H7 (cell line): ENCODE results near the gene MRPS7. TPM values are rescaled to one million over a fixed set of nuclear protein-coding genes. Genes with fewer than 3 reads are reported as not detected.
A peak's percentile ranks its signal among the peaks of the same experiment; 100 is the strongest.
"Not testable (repeated sequence)": the region's sequence is repeated elsewhere in the genome, so short reads cannot be mapped to it uniquely, and the experiment has no call there.

ENCODE experiments used
- DNase-seq: peaks from one replicate; pipeline ENCODE4 v3.0.0; 2012
- H3K27me3 ChIP-seq: 2 replicates; pipeline ENCODE4 v1.6.0; 2011; ENCODE audit warnings: mild to moderate bottlenecking, low read length; ENCODE audit not compliant: control insufficient read depth, insufficient read depth
- H3K36me3 ChIP-seq: replicated peaks from 2 replicates; pipeline ENCODE4 v1.5.1; 2011; ENCODE audit warnings: low read length; ENCODE audit not compliant: control insufficient read depth, insufficient read depth
- H3K4me3 ChIP-seq: 2 replicates; pipeline ENCODE4 v1.5.1; 2011; ENCODE audit warnings: low read depth, mild to moderate bottlenecking, control low read depth, low read length, moderate library complexity; ENCODE audit not compliant: insufficient read depth
- total RNA-seq: library from RNA; depleted of rRNA; stranded (reverse); fragments of >200 nt; shearing (Covaris generic); gene quantifications from 2 replicates; pipeline ENCODE4 v1.2.3, GENCODE V29; 2014

The MRPS7 gene
- total RNA-seq, 1 experiment from 2014 or later, result 166 TPM

GRCh38 chr17:75239778-75240393 is 21.8 kb upstream of the MRPS7 start:
- no peak for DNase-seq
- H3K36me3 ChIP-seq, result peaks cover 66% of the 10 kb centered on the region
- no peak overlapping the region for H3K4me3 ChIP-seq

DNA sequence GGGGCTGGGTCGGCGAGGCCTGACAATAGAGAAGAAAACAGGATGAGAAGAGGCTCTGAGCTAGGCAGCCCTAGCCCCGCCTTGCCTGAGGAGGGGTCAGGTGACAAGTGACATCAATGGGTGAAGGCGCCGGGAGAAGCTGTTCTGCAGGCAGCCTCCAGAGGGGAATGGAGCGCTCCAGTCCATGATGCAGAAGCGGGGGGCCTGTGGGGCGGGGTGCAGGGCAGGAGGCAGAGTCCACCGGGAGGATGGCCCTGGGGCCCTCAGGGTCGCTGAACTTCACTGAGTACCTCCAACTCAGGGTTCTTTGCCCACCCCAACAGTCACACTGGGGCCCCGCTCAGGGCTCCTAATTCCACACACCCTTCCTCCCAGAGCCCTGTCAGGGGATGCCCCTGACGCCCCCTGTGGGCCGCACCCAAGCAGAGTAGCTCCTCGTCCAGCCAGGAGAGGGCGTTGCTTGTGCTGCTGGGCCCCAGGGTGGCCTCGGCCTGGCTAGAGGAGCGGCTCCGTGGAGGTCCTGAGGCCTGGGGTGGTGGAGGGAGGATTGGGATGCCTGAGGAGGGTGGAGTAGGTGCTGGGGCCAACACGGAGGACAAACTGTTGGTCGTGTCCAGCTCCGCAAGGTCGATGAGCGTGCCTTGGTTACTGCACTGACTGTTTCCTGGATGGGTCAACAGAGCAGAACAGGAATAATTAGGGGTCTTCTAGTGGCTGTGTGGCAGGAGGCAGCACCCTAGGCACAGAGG is 21.1 kb upstream of the MRPS7 start:
- Histone ChIP-seq H3K27me3 (no peaks in the 10 kb centered on the region), H3K4me3 (no peak overlapping the region), H3K36me3 (peaks cover 65% of the 10 kb centered on the region)
- peak; percentile 96 for DNase-seq

More at GRCh38 chr17:75239778-75240393, 21.8 kb upstream of the MRPS7 start:
- H3K27me3 ChIP-seq, result no peaks in the 10 kb centered on the region

DNA sequence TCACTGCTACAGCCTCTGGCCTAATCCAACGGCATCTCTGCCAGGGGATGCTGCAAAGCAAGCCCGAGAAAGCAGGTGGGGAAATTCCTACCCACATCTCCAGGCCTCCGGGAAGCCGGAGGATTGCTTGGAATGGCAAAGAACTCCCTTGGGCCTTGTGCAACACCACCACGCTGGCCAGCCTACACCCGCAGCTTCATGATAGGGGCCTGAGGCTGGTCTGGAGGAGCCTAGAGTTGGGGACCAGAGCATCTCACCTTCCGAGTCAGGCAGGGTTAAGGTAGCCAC is 20.6 kb upstream of the MRPS7 start:
- Histone ChIP-seq H3K36me3 (peaks cover 69% of the 10 kb centered on the region), H3K4me3 (no peak overlapping the region), H3K27me3 (no peaks in the 10 kb centered on the region)
- DNase-seq, result no peak

DNA sequence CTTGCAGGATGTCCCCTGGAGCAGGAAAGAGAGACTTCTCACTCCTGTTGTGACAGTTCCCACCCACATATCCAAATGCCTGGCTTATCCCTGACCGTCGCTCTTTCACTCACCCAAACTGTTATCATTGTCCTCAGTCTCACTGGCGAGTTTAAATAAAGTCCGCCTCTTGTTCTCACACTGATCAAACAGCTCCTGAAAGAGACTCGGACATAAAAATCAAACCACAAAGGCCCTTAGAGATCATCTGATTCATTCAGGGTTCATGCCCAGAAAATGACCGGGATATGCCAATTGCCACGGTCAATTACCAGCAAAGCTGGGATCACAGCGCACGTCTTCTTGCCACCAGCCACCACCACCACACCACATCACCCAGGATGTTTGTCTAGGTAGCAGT is 20.2 kb upstream of the MRPS7 start:
- H3K4me3 ChIP-seq, result no peak overlapping the region
- peak; percentile 26 for DNase-seq
- peaks cover 70% of the 10 kb centered on the region for H3K36me3 ChIP-seq
- H3K27me3 ChIP-seq, result no peaks in the 10 kb centered on the region

DNA sequence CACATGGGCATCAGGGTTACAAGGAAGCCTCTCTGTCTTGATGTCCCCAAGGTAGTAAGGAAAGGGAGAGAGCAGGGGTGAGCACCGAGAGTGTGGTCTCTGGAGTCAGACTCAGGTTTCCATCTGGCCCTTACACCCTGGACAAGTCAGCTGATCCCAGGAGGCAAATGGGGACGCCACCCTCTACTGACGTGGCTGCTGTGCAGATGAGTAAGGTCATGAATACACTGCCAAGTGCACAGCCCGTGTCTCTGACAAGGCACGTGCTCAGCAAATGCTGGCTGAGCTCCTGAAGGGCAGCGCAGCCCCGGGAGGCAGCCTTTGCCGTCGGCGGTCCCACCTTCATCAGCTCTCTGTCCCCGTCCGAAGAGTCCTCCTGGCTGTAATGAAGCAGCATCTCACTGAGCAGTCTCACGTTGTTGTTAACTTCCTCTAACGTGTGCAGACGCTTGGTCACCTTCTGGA is 19.7 kb upstream of the MRPS7 start:
- Histone ChIP-seq H3K36me3 (peaks cover 67% of the 10 kb centered on the region), H3K27me3 (no peaks in the 10 kb centered on the region), H3K4me3 (no peak overlapping the region)
- peak; percentile 29 for DNase-seq

- peak; percentile 32 for DNase-seq
- H3K27me3 ChIP-seq, result no peaks in the 10 kb centered on the region
- H3K4me3 ChIP-seq, result no peak overlapping the region
- peaks cover 62% of the 10 kb centered on the region for H3K36me3 ChIP-seq
Observed at GRCh38 chr17:75242461-75243042, 19.1 kb upstream of the MRPS7 start.

DNA sequence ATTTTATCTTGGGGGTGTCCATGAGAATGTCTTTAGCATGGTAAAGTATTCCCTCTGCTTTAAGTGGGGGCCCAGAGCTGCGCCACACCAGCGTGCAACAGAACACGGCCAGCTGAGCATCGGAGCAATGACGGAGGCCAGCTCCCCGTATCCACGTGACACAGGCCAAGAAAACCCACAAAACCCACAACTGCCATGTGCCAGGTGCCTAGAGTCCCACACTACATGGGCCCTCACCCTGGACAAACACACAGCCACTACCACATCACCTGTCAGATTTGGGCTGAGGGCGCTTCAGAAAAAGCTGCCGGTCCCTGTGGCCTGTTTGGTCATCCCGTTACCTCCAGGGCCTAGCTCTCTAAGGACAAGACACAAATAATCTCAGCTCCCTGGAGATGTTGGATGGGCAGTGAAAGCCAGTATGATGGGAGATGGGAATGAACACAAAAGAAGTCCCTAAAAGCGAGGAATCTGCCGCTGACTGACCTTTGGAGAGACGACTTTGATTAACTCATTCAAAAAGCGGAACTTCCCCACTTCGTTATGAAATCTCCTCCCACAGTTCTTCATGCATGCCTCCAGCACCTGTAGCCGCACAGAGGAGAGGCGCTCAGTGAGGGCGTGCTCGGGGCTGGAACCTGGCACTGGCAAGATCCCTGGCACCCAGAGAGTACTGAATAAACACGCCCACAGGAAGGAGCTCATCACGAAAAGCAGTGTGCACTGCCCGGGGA is 17.4 kb upstream of the MRPS7 start:
- Histone ChIP-seq H3K36me3 (peaks cover 51% of the 10 kb centered on the region), H3K4me3 (no peak overlapping the region), H3K27me3 (no peaks in the 10 kb centered on the region)

DNA sequence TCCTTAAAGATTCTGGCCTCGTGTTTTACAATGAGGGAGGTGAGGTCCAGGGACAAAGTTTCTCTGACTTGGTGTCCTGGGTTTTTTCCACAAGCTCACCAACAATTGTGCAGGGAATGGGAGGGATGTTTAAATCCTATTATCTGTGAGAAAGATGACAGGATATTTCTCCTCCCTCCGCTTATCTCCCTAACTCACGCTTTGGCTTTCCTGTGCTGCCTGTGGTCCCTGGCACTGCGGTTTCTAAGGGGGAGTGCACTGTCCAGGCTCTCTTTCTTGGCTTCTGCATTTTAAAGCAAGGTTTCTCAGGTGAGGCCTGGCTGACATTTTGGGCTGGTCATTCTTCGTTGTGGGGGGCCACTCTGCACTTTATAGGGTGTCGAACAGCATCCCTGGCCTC is 16.7 kb upstream of the MRPS7 start:
- H3K36me3 ChIP-seq, result peaks cover 49% of the 10 kb centered on the region
- H3K27me3 ChIP-seq, result no peaks in the 10 kb centered on the region
- no peak overlapping the region for H3K4me3 ChIP-seq
- no peak for DNase-seq

More for the DNA sequence above, 17.4 kb upstream of the MRPS7 start:
- DNase-seq, result no peak

DNA sequence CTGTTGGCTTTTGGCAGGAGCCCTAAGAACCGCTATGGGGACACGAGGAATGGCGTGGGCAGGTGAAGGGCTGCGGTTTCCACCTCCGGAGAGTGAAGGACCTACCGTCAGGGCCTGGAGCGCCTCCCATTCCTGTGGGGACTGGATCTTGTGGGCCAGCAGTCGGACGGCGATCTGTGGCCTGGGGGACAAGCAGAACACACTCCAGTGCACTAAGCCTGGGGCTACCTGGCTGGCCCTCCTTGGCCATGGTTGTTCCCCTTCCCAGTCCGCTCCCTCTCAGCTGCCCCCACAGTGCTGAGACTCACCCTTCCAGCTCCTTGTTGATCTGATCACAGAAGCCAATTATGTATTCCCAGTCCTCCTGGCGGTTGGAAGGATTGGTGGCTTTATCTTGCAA is 15.3 kb upstream of the MRPS7 start:
- DNase-seq, result no peak
- Histone ChIP-seq H3K36me3 (peaks cover 44% of the 10 kb centered on the region), H3K4me3 (no peak overlapping the region), H3K27me3 (no peaks in the 10 kb centered on the region)

GRCh38 chr17:75249564-75249963 is 12.1 kb upstream of the MRPS7 start:
- H3K36me3 ChIP-seq, result peaks cover 17% of the 10 kb centered on the region
- DNase-seq, result no peak
- H3K4me3 ChIP-seq, result no peak overlapping the region
- no peaks in the 10 kb centered on the region for H3K27me3 ChIP-seq

DNA sequence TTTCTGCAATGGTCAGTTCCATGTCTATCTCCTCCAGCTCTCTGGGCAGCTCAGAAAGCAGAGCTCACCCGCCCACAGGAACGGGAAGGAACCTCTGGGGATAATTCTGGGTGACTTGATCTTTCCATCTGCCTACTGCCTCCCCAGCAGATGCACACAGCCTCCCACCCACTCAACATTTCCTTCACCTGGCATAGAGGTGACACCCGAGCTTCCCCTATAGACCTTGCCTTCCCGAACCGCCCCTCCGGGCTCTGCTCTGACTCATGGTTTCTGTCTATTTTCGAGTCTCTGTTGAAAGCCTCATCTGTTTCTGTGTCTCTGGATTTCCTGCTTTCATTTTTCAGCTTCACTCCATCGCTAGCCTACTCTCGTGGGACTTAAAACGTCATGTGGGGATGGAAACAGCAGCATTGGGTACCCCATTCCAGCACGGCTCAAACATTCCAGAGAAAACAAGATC is 11.6 kb upstream of the MRPS7 start:
- Histone ChIP-seq H3K36me3 (peaks cover 13% of the 10 kb centered on the region), H3K4me3 (no peak overlapping the region), H3K27me3 (no peaks in the 10 kb centered on the region)
- DNase-seq, result no peak

- Histone ChIP-seq H3K27me3 (no peaks in the 10 kb centered on the region), H3K36me3 (no peaks in the 10 kb centered on the region), H3K4me3 (no peak overlapping the region)
- DNase-seq, result no peak
Observed at GRCh38 chr17:75252039-75252816, 9.5 kb upstream of the MRPS7 start.

DNA sequence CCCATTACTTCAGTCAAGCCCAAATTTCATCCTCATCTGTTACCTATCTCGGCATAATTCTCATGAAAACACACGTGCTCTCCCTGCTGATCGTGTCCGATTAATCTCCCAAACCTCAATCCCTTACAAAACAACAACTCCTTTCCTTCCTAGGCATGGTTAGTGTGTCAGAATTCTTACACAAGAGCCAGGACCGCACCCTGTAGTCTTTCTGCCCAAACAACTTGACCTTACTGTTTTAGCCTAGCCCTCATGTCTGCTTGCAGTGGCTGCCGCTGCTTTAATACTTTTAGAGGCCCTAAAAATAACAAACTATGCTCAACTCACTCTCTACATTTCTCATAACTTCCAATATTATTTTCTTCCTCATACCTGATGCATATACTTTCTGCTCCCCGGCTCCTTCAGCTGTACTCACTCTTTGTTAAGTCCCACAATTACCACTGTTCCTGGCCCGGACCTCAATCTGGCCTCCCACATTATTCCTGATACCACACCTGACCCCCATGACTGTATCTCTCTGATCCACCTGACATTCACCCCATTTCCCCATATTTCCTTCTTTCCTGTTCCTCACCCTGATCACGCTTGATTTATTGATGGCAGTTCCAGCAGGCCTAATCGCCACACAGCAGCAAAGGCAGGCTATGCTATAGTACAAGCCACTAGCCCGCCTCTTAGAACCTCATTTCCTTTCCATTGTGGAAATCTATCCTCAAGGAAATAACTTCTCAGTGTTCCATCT is 5.6 kb upstream of the MRPS7 start:
- H3K4me3 ChIP-seq, H3K27me3 ChIP-seq, H3K36me3 ChIP-seq, DNase-seq: not testable (repeated sequence)
